ENCODE results near the gene KIAA1671. TPM values are rescaled to one million over a fixed set of nuclear protein-coding genes. Genes with fewer than 3 reads are reported as not detected.
"Not testable (repeated sequence)": the region's sequence is repeated elsewhere in the genome, so short reads cannot be mapped to it uniquely, and the experiment has no call there.

The KIAA1671 gene
- polyA plus RNA-seq, result 15.3 to 17.4 TPM (median 15.4 TPM) in 3 replicates
- 10.4 TPM for polyA plus RNA-seq (2011; ENCODE audit: low read depth)
- 15.3 and 19.5 TPM in 2 replicates for polyA plus RNA-seq (2011; cell fraction: cytosol; rRNA removed)
- polyA plus RNA-seq (2011; cell fraction: nucleus; rRNA removed), result 49.4 and 50.0 TPM in 2 replicates
- 16.1 and 19.0 TPM in 2 replicates for polyA plus RNA-seq (2012; ENCODE audit: low replicate concordance)
- 36.5 to 48.2 TPM (median 39.6 TPM) in 3 replicates for polyA minus RNA-seq
- 24.7 TPM for polyA minus RNA-seq (2011; cell fraction: cytosol; rRNA and poly(A)+ RNA removed)
- polyA minus RNA-seq (2011; cell fraction: nucleus; rRNA and poly(A)+ RNA removed), result 62.6 and 98.8 TPM in 2 replicates

DNA sequence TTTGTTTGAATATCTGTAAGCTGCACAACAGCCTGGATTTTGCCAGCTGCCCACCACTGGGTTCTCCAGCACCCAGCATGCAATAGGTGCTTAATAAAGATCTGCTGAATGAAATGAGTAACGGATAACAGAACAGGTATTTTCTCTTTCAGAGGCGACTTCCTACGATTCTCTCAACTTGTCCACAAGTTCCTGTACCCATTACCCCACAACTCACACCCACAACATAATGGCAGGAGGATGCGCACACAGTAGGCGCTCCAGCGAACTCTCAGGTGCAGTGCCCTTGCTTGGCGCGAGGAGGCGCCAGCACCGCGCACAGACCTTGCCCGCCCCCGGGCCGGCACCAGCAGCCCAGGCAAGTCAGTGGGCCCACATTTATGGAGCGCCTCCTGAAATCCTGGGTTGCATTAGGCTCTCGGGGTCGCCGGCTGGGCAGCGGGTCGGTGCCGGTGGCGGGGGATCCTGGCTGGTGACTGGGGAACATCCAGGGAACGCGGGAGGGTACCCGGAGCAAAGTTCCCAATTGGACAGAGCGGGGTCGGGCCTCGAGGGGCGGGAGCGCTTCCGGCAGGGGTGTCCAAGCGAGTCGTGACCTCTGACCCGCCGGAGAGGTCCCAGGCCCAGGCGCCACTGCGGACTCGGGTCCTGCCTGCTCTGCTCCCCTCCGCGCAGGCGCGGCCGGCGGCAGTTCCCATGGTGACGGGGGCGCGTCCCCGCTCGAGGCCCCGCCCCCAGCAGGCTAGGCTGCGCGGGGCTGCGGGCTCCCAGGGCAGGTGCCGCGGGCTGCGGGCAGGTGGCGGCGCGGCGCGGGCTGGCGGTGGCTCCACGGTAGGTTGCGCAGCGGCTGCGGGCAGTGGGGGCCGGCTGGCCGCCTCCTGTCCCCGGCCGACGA is at the start of gene KIAA1671:
Gene KIAA1671 (plus strand): TSS at position 775 of the 895 bp plus-strand sequence. CDS start 75,284 bp downstream, outside the sequence.
- DNase-seq (ENCODE audit: low read depth, low spot score), result no peak
- Histone ChIP-seq H2AFZ (ENCODE audit: control insufficient read depth, low read length) (peak within 1 kb of the TSS; percentile 87), H3K27ac (ENCODE audit: control insufficient read depth, insufficient read depth, low read length) (peak within 1 kb of the TSS; percentile 93), H3K9ac (ENCODE audit: control insufficient read depth, extremely low read depth, insufficient read depth, low read length) (peak within 1 kb of the TSS; percentile 99), H4K20me1 (ENCODE audit: control insufficient read depth, extremely low read depth, insufficient read depth, low read length) (no peaks in the 10 kb centered on the region), H3K9me3 (ENCODE audit: control insufficient read depth, low read depth, low read length) (no peaks in the 10 kb centered on the region), H3K4me2 (ENCODE audit: control insufficient read depth, extremely low read depth, insufficient read depth, low read depth, low read length) (peak within 1 kb of the TSS; percentile 92), H3K79me2 (ENCODE audit: control insufficient read depth, insufficient read depth, low read length) (peaks cover 40% of the 10 kb centered on the region), H3K27me3 (ENCODE audit: control insufficient read depth, extremely low read depth, insufficient read depth, low read length) (no peaks in the 10 kb centered on the region), H3K36me3 (ENCODE audit: control insufficient read depth in 2 of 2, extremely low read depth in 1 of 2, insufficient read depth in 2 of 2, low read length in 2 of 2) (no peaks in the 10 kb centered on the region), H3K4me3 (ENCODE audit: control insufficient read depth in 2 of 3, extremely low read depth in 1 of 3, insufficient read depth in 2 of 3, low read depth in 1 of 3, low read length in 3 of 3) (peak within 1 kb of the TSS; percentile 80 to 92 (median 91)), H3K4me1 (ENCODE audit: control insufficient read depth, extremely low read depth, insufficient read depth, low read length) (peaks cover 40% of the 10 kb centered on the region), H3K9me1 (ENCODE audit: control insufficient read depth, extremely low read depth, insufficient read depth, low read length) (no peaks in the 10 kb centered on the region)
- dilution Hi-C loops (cut with MboI; ENCODE audit: extremely low pct_ligation_motif_present, low sequenced_read_pairs), result no loop called here
- no peak for FAIRE-seq
- TF ChIP-seq EZH2 (IDR thresholded peaks at IDR 0.05; ENCODE audit: low read length), result no peak
- TF ChIP-seq, protein P1, sequence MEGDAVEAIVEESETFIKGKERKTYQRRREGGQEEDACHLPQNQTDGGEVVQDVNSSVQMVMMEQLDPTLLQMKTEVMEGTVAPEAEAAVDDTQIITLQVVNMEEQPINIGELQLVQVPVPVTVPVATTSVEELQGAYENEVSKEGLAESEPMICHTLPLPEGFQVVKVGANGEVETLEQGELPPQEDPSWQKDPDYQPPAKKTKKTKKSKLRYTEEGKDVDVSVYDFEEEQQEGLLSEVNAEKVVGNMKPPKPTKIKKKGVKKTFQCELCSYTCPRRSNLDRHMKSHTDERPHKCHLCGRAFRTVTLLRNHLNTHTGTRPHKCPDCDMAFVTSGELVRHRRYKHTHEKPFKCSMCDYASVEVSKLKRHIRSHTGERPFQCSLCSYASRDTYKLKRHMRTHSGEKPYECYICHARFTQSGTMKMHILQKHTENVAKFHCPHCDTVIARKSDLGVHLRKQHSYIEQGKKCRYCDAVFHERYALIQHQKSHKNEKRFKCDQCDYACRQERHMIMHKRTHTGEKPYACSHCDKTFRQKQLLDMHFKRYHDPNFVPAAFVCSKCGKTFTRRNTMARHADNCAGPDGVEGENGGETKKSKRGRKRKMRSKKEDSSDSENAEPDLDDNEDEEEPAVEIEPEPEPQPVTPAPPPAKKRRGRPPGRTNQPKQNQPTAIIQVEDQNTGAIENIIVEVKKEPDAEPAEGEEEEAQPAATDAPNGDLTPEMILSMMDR (optimal IDR thresholded peaks at IDR 0.05 in 1 of 3, IDR thresholded peaks at IDR 0.05 in 1 of 3, conservative IDR thresholded peaks at IDR 0.05 in 1 of 3; ENCODE audit: extremely low read depth in 1 of 3, insufficient read depth in 2 of 3, low read length in 3 of 3), result peak; percentile 94 to 100 (median 98)

DNA sequence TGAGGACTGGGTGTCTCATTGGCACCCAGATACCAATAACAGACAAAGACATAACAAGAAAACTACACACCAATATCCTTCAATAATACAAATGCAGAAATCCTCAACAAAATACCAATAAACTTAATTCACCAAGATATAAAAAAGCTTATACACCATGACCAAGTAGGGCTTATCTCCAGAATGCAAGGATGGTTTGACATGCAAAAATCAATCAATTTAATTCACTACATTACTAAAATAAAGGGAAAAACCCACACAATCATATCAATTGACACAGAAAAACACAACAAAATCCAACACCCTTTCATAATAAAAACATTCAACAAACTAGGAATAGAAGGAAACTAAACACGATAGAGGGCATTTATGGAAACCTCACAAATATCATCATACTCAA is 46.6 kb upstream of the KIAA1671 start:
- no peaks in the 10 kb centered on the region for H3K79me2 ChIP-seq (ENCODE audit: control insufficient read depth, insufficient read depth, low read length)
- H3K4me1 ChIP-seq (ENCODE audit: control insufficient read depth, extremely low read depth, insufficient read depth, low read length), result no peaks in the 10 kb centered on the region
- no peaks in the 10 kb centered on the region for H3K27me3 ChIP-seq (ENCODE audit: control insufficient read depth, extremely low read depth, insufficient read depth, low read length)
- no peak overlapping the region for H3K4me2 ChIP-seq (ENCODE audit: control insufficient read depth, extremely low read depth, insufficient read depth, low read depth, low read length)
- H3K4me3 ChIP-seq (ENCODE audit: control insufficient read depth in 2 of 3, extremely low read depth in 1 of 3, insufficient read depth in 2 of 3, low read depth in 1 of 3, low read length in 3 of 3), result no peak overlapping the region
- dilution Hi-C loops (cut with MboI; ENCODE audit: extremely low pct_ligation_motif_present, low sequenced_read_pairs), result no loop called here
- TF ChIP-seq EZH2 (IDR thresholded peaks at IDR 0.05; ENCODE audit: low read length), result no peak
- TF ChIP-seq, protein P1 (optimal IDR thresholded peaks at IDR 0.05 in 1 of 3, IDR thresholded peaks at IDR 0.05 in 1 of 3, conservative IDR thresholded peaks at IDR 0.05 in 1 of 3; ENCODE audit: extremely low read depth in 1 of 3, insufficient read depth in 2 of 3, low read length in 3 of 3), result no peak
- no peaks in the 10 kb centered on the region for H3K9me1 ChIP-seq (ENCODE audit: control insufficient read depth, extremely low read depth, insufficient read depth, low read length)
- no peak overlapping the region for H2AFZ ChIP-seq (ENCODE audit: control insufficient read depth, low read length)
- no peaks in the 10 kb centered on the region for H3K9me3 ChIP-seq (ENCODE audit: control insufficient read depth, low read depth, low read length)
- no peak overlapping the region for H3K9ac ChIP-seq (ENCODE audit: control insufficient read depth, extremely low read depth, insufficient read depth, low read length)
- H3K36me3 ChIP-seq (ENCODE audit: control insufficient read depth in 2 of 2, extremely low read depth in 1 of 2, insufficient read depth in 2 of 2, low read length in 2 of 2), result no peaks in the 10 kb centered on the region
- H4K20me1 ChIP-seq (ENCODE audit: control insufficient read depth, extremely low read depth, insufficient read depth, low read length), result no peaks in the 10 kb centered on the region
- no peak overlapping the region for H3K27ac ChIP-seq (ENCODE audit: control insufficient read depth, insufficient read depth, low read length)
- no peak for DNase-seq (ENCODE audit: low read depth, low spot score)
- FAIRE-seq, result no peak

DNA sequence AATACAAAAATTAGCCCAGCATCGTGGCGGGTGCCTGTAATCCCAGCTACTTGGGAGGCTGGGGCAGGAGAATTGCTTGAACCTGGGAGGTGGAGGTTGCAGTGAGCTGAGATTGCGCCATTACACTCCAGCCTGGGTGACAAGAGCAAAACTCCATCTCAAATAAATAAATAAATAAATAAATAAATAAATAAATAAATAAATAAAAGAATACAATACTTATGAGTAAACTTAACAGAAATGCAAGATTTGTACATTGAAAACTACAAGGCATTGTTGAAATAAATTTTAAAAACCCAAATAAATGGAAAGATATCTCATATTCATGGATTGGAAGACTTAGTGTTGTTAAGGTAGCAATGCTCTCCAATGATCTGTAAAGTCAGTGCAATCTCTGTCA is 45.4 kb upstream of the KIAA1671 start:
- H3K9me3 ChIP-seq (ENCODE audit: control insufficient read depth, low read depth, low read length); dilution Hi-C loops (cut with MboI; ENCODE audit: extremely low pct_ligation_motif_present, low sequenced_read_pairs); H3K36me3 ChIP-seq (ENCODE audit: control insufficient read depth in 2 of 2, extremely low read depth in 1 of 2, insufficient read depth in 2 of 2, low read length in 2 of 2); H3K4me1 ChIP-seq (ENCODE audit: control insufficient read depth, extremely low read depth, insufficient read depth, low read length); H4K20me1 ChIP-seq (ENCODE audit: control insufficient read depth, extremely low read depth, insufficient read depth, low read length); DNase-seq (ENCODE audit: low read depth, low spot score); H3K27me3 ChIP-seq (ENCODE audit: control insufficient read depth, extremely low read depth, insufficient read depth, low read length); H3K9ac ChIP-seq (ENCODE audit: control insufficient read depth, extremely low read depth, insufficient read depth, low read length); H3K27ac ChIP-seq (ENCODE audit: control insufficient read depth, insufficient read depth, low read length); H3K9me1 ChIP-seq (ENCODE audit: control insufficient read depth, extremely low read depth, insufficient read depth, low read length); H3K79me2 ChIP-seq (ENCODE audit: control insufficient read depth, insufficient read depth, low read length); H3K4me3 ChIP-seq (ENCODE audit: control insufficient read depth in 2 of 3, extremely low read depth in 1 of 3, insufficient read depth in 2 of 3, low read depth in 1 of 3, low read length in 3 of 3); H2AFZ ChIP-seq (ENCODE audit: control insufficient read depth, low read length); FAIRE-seq; H3K4me2 ChIP-seq (ENCODE audit: control insufficient read depth, extremely low read depth, insufficient read depth, low read depth, low read length): not testable (repeated sequence)

All from keratinocyte (primary cell).